Cardiac muscle cell (in vitro differentiated cells and primary cell): ENCODE measurements around the gene RPGR. TPM values are rescaled to one million over a fixed set of nuclear protein-coding genes. Genes with fewer than 3 reads are reported as not detected.

Experiments used
- DNase-seq, 2 donors: peaks; one replicate each; pipeline versions ENCODE4 v3.0.0 to v3.0.0-alpha.2; 2010 to 2017; ENCODE audit warnings: low read depth in 1 of 2, low spot score in 1 of 2
- H3K27ac ChIP-seq: fragments of 200-600 bp; sonication (generic); 2 replicates; pipeline ENCODE4 v1.5.1; 2016
- H3K27me3 ChIP-seq: fragments of 200-600 bp; sonication (generic); 2 replicates; pipeline ENCODE4 v1.6.0; 2016; ENCODE audit warnings: control low read depth
- H3K36me3 ChIP-seq: fragments of 200-600 bp; sonication (generic); 2 replicates; pipeline ENCODE4 v1.5.1; 2016; ENCODE audit warnings: control low read depth
- H3K4me1 ChIP-seq: fragments of 200-600 bp; sonication (generic); 2 replicates; pipeline ENCODE4 v1.8.1; 2017; ENCODE audit warnings: low read depth, mild to moderate bottlenecking, mixed run types
- H3K4me3 ChIP-seq: fragments of 200-600 bp; sonication (generic); 2 replicates; pipeline ENCODE4 v1.5.1; 2016; ENCODE audit warnings: mild to moderate bottlenecking
- H3K9me3 ChIP-seq: fragments of 200-600 bp; sonication (generic); 2 replicates; pipeline ENCODE4 v1.5.1; 2017; ENCODE audit warnings: low read depth, mild to moderate bottlenecking, control low read depth
- CTCF ChIP-seq: IDR thresholded peaks from 2 replicates; pipeline ENCODE4 v1.5.1; 2012; ENCODE audit warnings: low read depth, mild to moderate bottlenecking, low read length
- polyA plus RNA-seq: library from polyadenylated mRNA; unstranded; fragments of >200 nt; fragmentation: Nextera tagmentation; extraction: Ambion mirVana; gene quantifications from 2 replicates; pipeline ENCODE4 v1.2.1, GENCODE V29; 2016
- total RNA-seq: library from RNA; depleted of rRNA; stranded (reverse); fragments of >200 nt; gene quantifications from 2 replicates; pipeline ENCODE4 v1.2.3, GENCODE V29; 2016

The RPGR gene
- total and polyA plus RNA-seq, 2 experiments from 2014 or later = 6.3 to 6.5 TPM

GRCh38 chrX:38341442-38341841 is 14.1 kb upstream of the RPGR start:
- no peak for DNase-seq
- H3K36me3 ChIP-seq = no peaks in the 10 kb centered on the region
- no peak overlapping the region for H3K4me3 ChIP-seq
- H3K9me3 ChIP-seq = no peaks in the 10 kb centered on the region
- TF ChIP-seq CTCF = no peak
- no peaks in the 10 kb centered on the region for H3K4me1 ChIP-seq
- H3K27me3 ChIP-seq = no peaks in the 10 kb centered on the region
- no peak overlapping the region for H3K27ac ChIP-seq

GRCh38 chrX:38336538-38337240 is 9.4 kb upstream of the RPGR start:
- no peak for TF ChIP-seq CTCF

GRCh38 chrX:38335382-38335781 is 8.1 kb upstream of the RPGR start:
- Histone ChIP-seq H3K27ac (no peak overlapping the region), H3K4me3 (no peak overlapping the region), H3K9me3 (no peaks in the 10 kb centered on the region), H3K4me1 (no peaks in the 10 kb centered on the region), H3K27me3 (no peaks in the 10 kb centered on the region), H3K36me3 (no peaks in the 10 kb centered on the region)
- no peak for DNase-seq
- TF ChIP-seq CTCF = peak; percentile 35

More at GRCh38 chrX:38336538-38337240, 9.4 kb upstream of the RPGR start:
- no peaks in the 10 kb centered on the region for H3K4me1 ChIP-seq
- H3K27ac ChIP-seq = no peak overlapping the region
- DNase-seq = no peak
- H3K4me3 ChIP-seq = no peak overlapping the region
- H3K36me3 ChIP-seq = no peaks in the 10 kb centered on the region
- H3K9me3 ChIP-seq = no peaks in the 10 kb centered on the region
- H3K27me3 ChIP-seq = no peaks in the 10 kb centered on the region

GRCh38 chrX:38332505-38332904 is 5.2 kb upstream of the RPGR start:
- Histone ChIP-seq H3K4me1 (no peaks in the 10 kb centered on the region), H3K27ac (no peak overlapping the region), H3K4me3 (no peak overlapping the region), H3K9me3 (no peaks in the 10 kb centered on the region), H3K36me3 (no peaks in the 10 kb centered on the region), H3K27me3 (no peaks in the 10 kb centered on the region)
- DNase-seq = no peak
- no peak for TF ChIP-seq CTCF

- Histone ChIP-seq H3K27me3 (no peaks in the 10 kb centered on the region), H3K4me1 (no peaks in the 10 kb centered on the region), H3K27ac (no peak overlapping the region), H3K36me3 (no peaks in the 10 kb centered on the region), H3K4me3 (no peak overlapping the region), H3K9me3 (no peaks in the 10 kb centered on the region)
- no peak for DNase-seq
- no peak for TF ChIP-seq CTCF
Observed at GRCh38 chrX:38327775-38328081, 419 bp upstream of the RPGR start.
